K562 (cell line): ENCODE results near the gene METTL3. TPM values are rescaled to one million over a fixed set of nuclear protein-coding genes. Genes with fewer than 3 reads are reported as not detected.
A peak's percentile ranks its signal among the peaks of the same experiment; 100 is the strongest.

Experiments
- CBX3 ChIP-seq, 2 experiments: IDR thresholded peaks; 1 replicate in 1 of 2; 2 replicates in 1 of 2; pipeline ENCODE4 v1.6.1; 2012; ENCODE audit warnings: inconsistent platforms in 2 of 2, low read length in 2 of 2, borderline replicate concordance in 1 of 2, control low read depth in 1 of 2
- CEBPG ChIP-seq, 3 experiments: fragments of 200-800 bp in 1 of 3; sonication (Bioruptor generic) in 1 of 3; sonication (generic) in 1 of 3; formaldehyde crosslinking in 1 of 3; IDR thresholded peaks in 2 of 3; conservative IDR thresholded peaks in 1 of 3; 2 replicates each; pipeline versions ENCODE4 v1.6.1 to v1.8.0; 2016 to 2022; ENCODE audit warnings: missing compliant biosample characterization in 2 of 3, missing genetic modification characterization in 2 of 3, mild to moderate bottlenecking in 1 of 3, missing genetic modification reagents in 1 of 3
- DMBX1 ChIP-seq: fragments of 250-450 bp; sonication (Bioruptor Pico); IDR thresholded peaks from 2 replicates; pipeline ENCODE4 v1.8.0; 2022; ENCODE audit warnings: inconsistent platforms, mild to moderate bottlenecking, moderate library complexity, borderline replicate concordance
- ETV5 ChIP-seq: sonication (generic); formaldehyde crosslinking; IDR thresholded peaks from 2 replicates; pipeline ENCODE4 v1.4.0; 2020; ENCODE audit warnings: low read depth, mild to moderate bottlenecking, missing genetic modification reagents
- ILK ChIP-seq: fragments of 450-650 bp; IDR thresholded peaks from 2 replicates; pipeline ENCODE4 v1.6.1; 2016; ENCODE audit warnings: missing genetic modification characterization, low read depth, mild to moderate bottlenecking, missing compliant biosample characterization, moderate library complexity, borderline replicate concordance
- KAT8 ChIP-seq: fragments of 450-650 bp; IDR thresholded peaks from 2 replicates; pipeline ENCODE4 v1.6.1; 2016; ENCODE audit warnings: low read depth, mild to moderate bottlenecking
- KDM5B ChIP-seq: fragments of 200-600 bp; sonication (generic); IDR thresholded peaks from 2 replicates; pipeline ENCODE4 v1.6.1; 2012; ENCODE audit warnings: low read depth, mild to moderate bottlenecking, moderate library complexity, low read length, control low read depth, inconsistent platforms; ENCODE audit not compliant: insufficient replicate concordance
- L3MBTL2 ChIP-seq: fragments of 450-650 bp; IDR thresholded peaks from 2 replicates; pipeline ENCODE4 v1.6.1; 2016; ENCODE audit warnings: mild to moderate bottlenecking, moderate library complexity
- POLR2B ChIP-seq: fragments of 450-650 bp; IDR thresholded peaks from 2 replicates; pipeline ENCODE4 v1.6.1; 2018; ENCODE audit warnings: low read depth; ENCODE audit not compliant: partially characterized antibody
- RB1 ChIP-seq: fragments of 450-650 bp; IDR thresholded peaks from 2 replicates; pipeline ENCODE4 v1.6.1; 2017; ENCODE audit warnings: low read depth, mild to moderate bottlenecking
- TAF9B ChIP-seq: fragments of 450-650 bp; IDR thresholded peaks from 2 replicates; pipeline ENCODE4 v1.6.1; 2018; ENCODE audit warnings: mild to moderate bottlenecking; ENCODE audit not compliant: partially characterized antibody
- TEAD1 ChIP-seq, 2 experiments: fragments of 450-650 bp in 1 of 2; sonication (generic) in 1 of 2; formaldehyde crosslinking; IDR thresholded peaks; 2 replicates each; pipeline versions ENCODE4 v1.4.0 to v1.8.0; 2020 to 2022; ENCODE audit warnings: mild to moderate bottlenecking in 2 of 2, missing genetic modification reagents in 1 of 2
- TFE3 ChIP-seq: fragments of 450-650 bp; formaldehyde crosslinking; IDR thresholded peaks from 2 replicates; pipeline ENCODE4 v1.4.0; 2020; ENCODE audit warnings: mild to moderate bottlenecking, mixed read lengths
- THAP7 ChIP-seq: fragments of 250-450 bp; sonication (Bioruptor Pico); IDR thresholded peaks from 2 replicates; pipeline ENCODE4 v1.5.0; 2021
- ZBTB1 ChIP-seq: sonication (generic); formaldehyde crosslinking; IDR thresholded peaks from 2 replicates; pipeline ENCODE4 v1.8.1; 2023; ENCODE audit warnings: missing genetic modification reagents, low read depth, mild to moderate bottlenecking, borderline replicate concordance
- ZBTB12 ChIP-seq: fragments of 250-450 bp; sonication (Bioruptor Pico); IDR thresholded peaks from 2 replicates; pipeline ENCODE4 v1.4.0; 2020
- ZKSCAN8 ChIP-seq: fragments of 200-800 bp; sonication (Bioruptor generic); IDR thresholded peaks from 2 replicates; pipeline ENCODE4 v1.6.1; 2016; ENCODE audit warnings: missing genetic modification characterization, missing compliant biosample characterization
- ZNF224 ChIP-seq: sonication (generic); formaldehyde crosslinking; IDR thresholded peaks from 2 replicates; pipeline ENCODE4 v1.8.0; 2022; ENCODE audit warnings: mild to moderate bottlenecking, missing genetic modification reagents
- ZNF589 ChIP-seq: fragments of 200-800 bp; sonication (Bioruptor generic); IDR thresholded peaks from 2 replicates; pipeline ENCODE4 v1.6.1; 2016; ENCODE audit warnings: low read depth, missing genetic modification characterization, missing compliant biosample characterization
- polyA plus RNA-seq, 8 experiments: library from polyadenylated mRNA; depleted of rRNA in 4 of 8; stranded (reverse) in 5 of 8; unstranded in 3 of 8; fragments of >200 nt; fragmentation: Nextera tagmentation in 2 of 8; fragmentation: Illumina TruSeq in 1 of 8; extraction: Ambion mirVana in 2 of 8; extraction: Trizol in 1 of 8; gene quantifications; 2 replicates each; pipeline versions ENCODE4 v1.2.1 to v1.2.3, GENCODE V29; 2011 to 2014; ENCODE audit warnings: inconsistent platforms in 1 of 8, missing spikeins in 1 of 8
- total RNA-seq, 7 experiments: library from RNA; depleted of rRNA in 6 of 7; stranded (reverse); fragments of >200 nt in 6 of 7; fragmentation: Illumina TruSeq in 2 of 7; extraction: Trizol in 2 of 7; gene quantifications; 2 replicates each; pipeline versions ENCODE4 v1.2.1 to v1.2.3, GENCODE V29; 2011 to 2021; ENCODE audit warnings: low replicate concordance in 1 of 7
- TF ChIP-seq, protein P1 (sequence below): fragments of 450-650 bp; IDR thresholded peaks from 2 replicates; pipeline ENCODE4 v1.6.1; 2014; ENCODE audit warnings: low read depth, mild to moderate bottlenecking, moderate library complexity, borderline replicate concordance

METTL3 gene
- total and polyA plus RNA-seq, 9 of the 15 experiments (the other 6 are each of a cell fraction or from before 2014, with no cell fraction given), result 42.1 to 151 (median 65.7) TPM

- TF ChIP-seq DMBX1 (peak; percentile 83; the same call in 1 of the 2 replicates), CBX3 (IDR thresholded peaks at IDR 0.05; ENCODE audit: borderline replicate concordance in 1 of 2, low read length in 2 of 2) (0 out of 3 replicates have a peak, but pooled peaks of 1 of the 2 experiments have one; percentile 10), THAP7 (CRISPR knock-in tag) (no peak), KDM5B (peak; percentile 53), KAT8 (peak; percentile 84), ZNF589 (CRISPR knock-in tag) (peak; percentile 90), ZKSCAN8 (CRISPR knock-in tag) (peak; percentile 61; the same call in 1 of the 2 replicates), TFE3 (no peak), CEBPG (CRISPR knock-in tag; IDR thresholded peaks at IDR 0.05) (no peak), CEBPG (tag; conservative IDR thresholded peaks at IDR 0.05 in 1 of 2, IDR thresholded peaks at IDR 0.05 in 1 of 2) (no peak), ETV5 (CRISPR knock-in tag) (peak; percentile 80), L3MBTL2 (peak; percentile 79), ZNF224 (CRISPR knock-in tag) (no peak), TEAD1 (CRISPR knock-in tag; IDR thresholded peaks at IDR 0.05) (peak; percentile 60 to 76; a peak in 1 of 4 replicates), RB1 (0 out of 2 replicates have a peak, but pooled peaks have one; percentile 29), POLR2B (peak; percentile 71), ILK (no peak), ZBTB12 (peak; percentile 78), ZBTB1 (CRISPR knock-in tag) (0 out of 2 replicates have a peak, but pooled peaks have one; percentile 17), TAF9B (peak; percentile 78)
- TF ChIP-seq, protein P1, sequence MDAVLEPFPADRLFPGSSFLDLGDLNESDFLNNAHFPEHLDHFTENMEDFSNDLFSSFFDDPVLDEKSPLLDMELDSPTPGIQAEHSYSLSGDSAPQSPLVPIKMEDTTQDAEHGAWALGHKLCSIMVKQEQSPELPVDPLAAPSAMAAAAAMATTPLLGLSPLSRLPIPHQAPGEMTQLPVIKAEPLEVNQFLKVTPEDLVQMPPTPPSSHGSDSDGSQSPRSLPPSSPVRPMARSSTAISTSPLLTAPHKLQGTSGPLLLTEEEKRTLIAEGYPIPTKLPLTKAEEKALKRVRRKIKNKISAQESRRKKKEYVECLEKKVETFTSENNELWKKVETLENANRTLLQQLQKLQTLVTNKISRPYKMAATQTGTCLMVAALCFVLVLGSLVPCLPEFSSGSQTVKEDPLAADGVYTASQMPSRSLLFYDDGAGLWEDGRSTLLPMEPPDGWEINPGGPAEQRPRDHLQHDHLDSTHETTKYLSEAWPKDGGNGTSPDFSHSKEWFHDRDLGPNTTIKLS, result peak; percentile 75; the same call in 1 of the 2 replicates
These were observed at the start of gene METTL3 (continued) for GRCh38 chr14:21510735-21511657.
